Measurements from ENCODE around the gene FHL2.

GRCh38 chr2:105369777-105370690 lies 28.8 kb downstream of the FHL2 start:
- TF ChIP-seq POLR2A (IDR thresholded peaks at IDR 0.05; ENCODE audit: low read length), result no peak
- no peak for TF ChIP-seq GATA1 (IDR thresholded peaks at IDR 0.05; ENCODE audit: low read depth, low read length)

Measured in erythroblast (primary cell).